ENCODE data around the gene FBN2.

DNA sequence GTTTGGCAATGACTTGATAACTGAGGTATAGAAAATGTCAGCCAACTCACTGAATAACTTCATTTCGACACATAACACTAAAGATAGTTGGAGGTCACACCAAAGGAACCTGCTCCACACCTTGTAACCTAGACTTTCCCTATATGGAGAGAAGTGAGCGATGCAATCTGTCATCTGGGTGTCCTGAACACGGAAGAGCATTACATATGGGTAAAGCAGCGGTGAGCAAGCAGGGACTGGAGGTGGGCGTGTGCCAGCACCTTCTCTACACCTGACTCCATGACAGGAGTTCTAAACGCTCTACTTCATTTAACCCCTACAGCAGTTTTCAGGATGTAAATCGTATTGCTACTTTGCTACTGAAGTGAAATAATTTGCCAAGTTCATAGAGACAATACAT lies 301.7 kb downstream of the FBN2 start:
- TF ChIP-seq POLR2AphosphoS5 (IDR thresholded peaks at IDR 0.05; ENCODE audit: low read depth, low read length), result no peak
- TF ChIP-seq, protein P1, sequence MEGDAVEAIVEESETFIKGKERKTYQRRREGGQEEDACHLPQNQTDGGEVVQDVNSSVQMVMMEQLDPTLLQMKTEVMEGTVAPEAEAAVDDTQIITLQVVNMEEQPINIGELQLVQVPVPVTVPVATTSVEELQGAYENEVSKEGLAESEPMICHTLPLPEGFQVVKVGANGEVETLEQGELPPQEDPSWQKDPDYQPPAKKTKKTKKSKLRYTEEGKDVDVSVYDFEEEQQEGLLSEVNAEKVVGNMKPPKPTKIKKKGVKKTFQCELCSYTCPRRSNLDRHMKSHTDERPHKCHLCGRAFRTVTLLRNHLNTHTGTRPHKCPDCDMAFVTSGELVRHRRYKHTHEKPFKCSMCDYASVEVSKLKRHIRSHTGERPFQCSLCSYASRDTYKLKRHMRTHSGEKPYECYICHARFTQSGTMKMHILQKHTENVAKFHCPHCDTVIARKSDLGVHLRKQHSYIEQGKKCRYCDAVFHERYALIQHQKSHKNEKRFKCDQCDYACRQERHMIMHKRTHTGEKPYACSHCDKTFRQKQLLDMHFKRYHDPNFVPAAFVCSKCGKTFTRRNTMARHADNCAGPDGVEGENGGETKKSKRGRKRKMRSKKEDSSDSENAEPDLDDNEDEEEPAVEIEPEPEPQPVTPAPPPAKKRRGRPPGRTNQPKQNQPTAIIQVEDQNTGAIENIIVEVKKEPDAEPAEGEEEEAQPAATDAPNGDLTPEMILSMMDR (IDR thresholded peaks at IDR 0.05), result no peak
